ENCODE data around the gene PRR29.

Gene PRR29

GRCh38 chr17:64007838-64008282 is 9.7 kb downstream of the PRR29 start:
- no peak for TF ChIP-seq CTCF (conservative IDR thresholded peaks at IDR 0.05; ENCODE audit: low read depth, low read length)
- no peak for DNase-seq (ENCODE audit: low read depth)
- H3K4me3 ChIP-seq (ENCODE audit: low read depth, low read length), result no peak overlapping the region

- DNase-seq (ENCODE audit: low read depth), result no peak
- no peak for TF ChIP-seq CTCF (conservative IDR thresholded peaks at IDR 0.05; ENCODE audit: low read depth, low read length)
- no peak overlapping the region for H3K4me3 ChIP-seq (ENCODE audit: low read depth, low read length)
These were observed 10.2 kb downstream of the PRR29 start for GRCh38 chr17:64008346-64008745.

- no peak for DNase-seq (ENCODE audit: low read depth)
- no peak for TF ChIP-seq CTCF (conservative IDR thresholded peaks at IDR 0.05; ENCODE audit: low read depth, low read length)
- H3K4me3 ChIP-seq (ENCODE audit: low read depth, low read length), result no peak overlapping the region
These were observed 10.7 kb downstream of the PRR29 start for GRCh38 chr17:64008830-64009229.

- peak; percentile 46 for DNase-seq (ENCODE audit: low read depth)
- H3K4me3 ChIP-seq (ENCODE audit: low read depth, low read length), result no peak overlapping the region
- TF ChIP-seq CTCF (conservative IDR thresholded peaks at IDR 0.05; ENCODE audit: low read depth, low read length), result no peak
These were observed 11.6 kb downstream of the PRR29 start for GRCh38 chr17:64009571-64010402.

GRCh38 chr17:64015447-64015846 is 17.3 kb downstream of the PRR29 start:
- no peak for DNase-seq (ENCODE audit: low read depth)
- no peak for TF ChIP-seq CTCF (conservative IDR thresholded peaks at IDR 0.05; ENCODE audit: low read depth, low read length)
- no peak overlapping the region for H3K4me3 ChIP-seq (ENCODE audit: low read depth, low read length)

- DNase-seq (ENCODE audit: low read depth), result no peak
- peak; percentile 41 for TF ChIP-seq CTCF (conservative IDR thresholded peaks at IDR 0.05; ENCODE audit: low read depth, low read length)
- no peak overlapping the region for H3K4me3 ChIP-seq (ENCODE audit: low read depth, low read length)
These were observed 18.2 kb downstream of the PRR29 start for GRCh38 chr17:64016231-64016784.

- DNase-seq (ENCODE audit: low read depth), result no peak
- no peak overlapping the region for H3K4me3 ChIP-seq (ENCODE audit: low read depth, low read length)
- TF ChIP-seq CTCF (conservative IDR thresholded peaks at IDR 0.05; ENCODE audit: low read depth, low read length), result no peak
These were observed 18.8 kb downstream of the PRR29 start for GRCh38 chr17:64016974-64017373.
